SK-N-SH (cell line): ENCODE data around the gene SNX9. TPM values are rescaled to one million over a fixed set of nuclear protein-coding genes. Genes with fewer than 3 reads are reported as not detected.

Experiments used
- CTCF ChIA-PET: fragments of 300-600, 350-600 bp; formaldehyde crosslinking; extraction: SDS; loops from one replicate; lab custom pipeline; 2021; lab: Yijun Ruan, JAX
- POLR2A ChIA-PET: fragments of 350-600 bp; sonication (Branson Sonifier 250); formaldehyde crosslinking; extraction: SDS; loops from one replicate; lab custom pipeline; 2020; ENCODE audit warnings: antibody characterized with exemption, inconsistent platforms; lab: Yijun Ruan, JAX
- DNase-seq: peaks from one replicate; pipeline ENCODE4 v3.0.0; 2012
- H2AFZ ChIP-seq: fragments of 200-600 bp; sonication (generic); 2 replicates; pipeline ENCODE4 v1.8.1; 2016; ENCODE audit warnings: antibody characterized with exemption, mild to moderate bottlenecking, low read depth
- H3F3A ChIP-seq: fragments of 200-600 bp; sonication (generic); replicated peaks from 2 replicates; pipeline ENCODE3; 2016; ENCODE audit warnings: antibody characterized with exemption, mild to moderate bottlenecking; ENCODE audit not compliant: insufficient read depth
- H3K27ac ChIP-seq, 2 experiments: fragments of 200-500 bp in 1 of 2; fragments of 200-600 bp in 1 of 2; sonication (Bioruptor generic) in 1 of 2; sonication (generic), shearing (Covaris generic) in 1 of 2; 2 replicates each; pipeline versions ENCODE4 v1.5.1 to v1.6.1; 2014 to 2016; ENCODE audit warnings: low read depth in 2 of 2, inconsistent platforms in 1 of 2, low read length in 1 of 2, mild to moderate bottlenecking in 1 of 2, mixed read lengths in 1 of 2
- H3K27me3 ChIP-seq: fragments of 200-600 bp; sonication (generic), shearing (Covaris generic); 2 replicates; pipeline ENCODE4 v1.6.1; 2016; ENCODE audit warnings: mixed run types; ENCODE audit not compliant: insufficient read depth
- H3K36me3 ChIP-seq, 2 experiments: fragments of 200-500 bp in 1 of 2; fragments of 200-600 bp in 1 of 2; sonication (Bioruptor generic) in 1 of 2; sonication (generic) in 1 of 2; replicated peaks in 1 of 2; 2 replicates each; pipeline versions ENCODE3 to v1.5.1; 2014 to 2016; ENCODE audit warnings: low read length in 1 of 2, mild to moderate bottlenecking in 1 of 2; ENCODE audit not compliant: insufficient read depth in 2 of 2, control insufficient read depth in 1 of 2
- H3K4me1 ChIP-seq, 2 experiments: fragments of 200-500 bp in 1 of 2; fragments of 200-600 bp in 1 of 2; sonication (Bioruptor generic) in 1 of 2; sonication (generic), shearing (Covaris generic) in 1 of 2; 2 replicates each; pipeline versions ENCODE4 v1.5.1 to v1.6.1; 2014 to 2016; ENCODE audit warnings: low read depth in 1 of 2, low read length in 1 of 2, mixed run types in 1 of 2; ENCODE audit not compliant: insufficient read depth in 2 of 2, control insufficient read depth in 1 of 2
- H3K4me2 ChIP-seq: fragments of 200-600 bp; sonication (generic), shearing (Covaris generic); 2 replicates; pipeline ENCODE4 v1.6.1; 2017; ENCODE audit warnings: mixed run types
- H3K4me3 ChIP-seq, 2 experiments: fragments of 200-500 bp in 1 of 2; fragments of 200-600 bp in 1 of 2; sonication (Bioruptor generic) in 1 of 2; sonication (generic), shearing (Covaris generic) in 1 of 2; 2 replicates each; pipeline versions ENCODE4 v1.5.1 to v1.8.1; 2014 to 2016; ENCODE audit warnings: low read depth in 2 of 2, inconsistent platforms in 1 of 2, low read length in 1 of 2, mild to moderate bottlenecking in 1 of 2, mixed read lengths in 1 of 2, moderate library complexity in 1 of 2
- H3K79me2 ChIP-seq: fragments of 200-600 bp; sonication (generic); 2 replicates; pipeline ENCODE4 v1.8.1; 2017; ENCODE audit warnings: mild to moderate bottlenecking; ENCODE audit not compliant: insufficient read depth
- H3K9ac ChIP-seq: fragments of 200-600 bp; sonication (generic); 2 replicates; pipeline ENCODE4 v1.6.1; 2017; ENCODE audit warnings: mixed run types
- H3K9me2 ChIP-seq: fragments of 200-600 bp; sonication (generic); 2 replicates; pipeline ENCODE4 v1.6.1; 2017; ENCODE audit warnings: mixed run types
- H3K9me3 ChIP-seq: fragments of 200-600 bp; sonication (generic); 2 replicates; pipeline ENCODE4 v1.6.1; 2017; ENCODE audit warnings: mixed run types, mild to moderate bottlenecking, moderate library complexity
- H4K20me1 ChIP-seq: fragments of 200-600 bp; sonication (generic); 2 replicates; pipeline ENCODE4 v1.6.1; 2017; ENCODE audit warnings: mild to moderate bottlenecking, mixed run types; ENCODE audit not compliant: insufficient read depth
- CHD2 ChIP-seq: fragments of 150-350 bp; IDR thresholded peaks from 2 replicates; pipeline ENCODE4 v1.6.1; 2018; ENCODE audit warnings: low read length; ENCODE audit not compliant: partially characterized antibody
- EZH2phosphoT487 ChIP-seq: fragments of 200-600 bp; sonication (generic); IDR thresholded peaks from 2 replicates; pipeline ENCODE4 v1.6.1; 2017; ENCODE audit warnings: low read depth, mixed run types, mild to moderate bottlenecking, antibody characterized with exemption, moderate library complexity, borderline replicate concordance
- FOXJ3 ChIP-seq: sonication (generic); formaldehyde crosslinking; IDR thresholded peaks from 2 replicates; pipeline ENCODE4 v1.5.1; 2020; ENCODE audit warnings: mild to moderate bottlenecking, missing genetic modification reagents
- FOXM1 ChIP-seq: IDR thresholded peaks from 2 replicates; pipeline ENCODE4 v1.4.0; 2012; ENCODE audit warnings: low read depth, mild to moderate bottlenecking
- GABPA ChIP-seq: IDR thresholded peaks from 2 replicates; pipeline ENCODE4 v1.4.0; 2012; ENCODE audit warnings: low read depth, mild to moderate bottlenecking
- MEF2A ChIP-seq: IDR thresholded peaks from 2 replicates; pipeline ENCODE4 v1.4.0; 2012; ENCODE audit warnings: low read depth, borderline replicate concordance
- MXI1 ChIP-seq: IDR thresholded peaks from 2 replicates; pipeline ENCODE4 v1.6.1; 2012; ENCODE audit warnings: mild to moderate bottlenecking, low read depth, low read length, improper control_type of control experiment
- NRF1 ChIP-seq: IDR thresholded peaks from 2 replicates; pipeline ENCODE4 v1.6.1; 2012; ENCODE audit warnings: low read depth, mild to moderate bottlenecking, low read length
- POLR2AphosphoS5 ChIP-seq: IDR thresholded peaks from 2 replicates; pipeline ENCODE4 v1.6.1; 2012; ENCODE audit warnings: low read depth, low read length
- RAD21 ChIP-seq: IDR thresholded peaks from 2 replicates; pipeline ENCODE4 v1.6.1; 2012; ENCODE audit warnings: mild to moderate bottlenecking, low read length
- RCOR1 ChIP-seq: fragments of 150-350 bp; IDR thresholded peaks from 2 replicates; pipeline ENCODE4 v1.6.1; 2017; ENCODE audit warnings: antibody characterized with exemption, low read length
- RXRA ChIP-seq: IDR thresholded peaks from 2 replicates; pipeline ENCODE4 v1.4.0; 2012; ENCODE audit warnings: low read depth, mild to moderate bottlenecking, borderline replicate concordance
- SIN3A ChIP-seq: IDR thresholded peaks from 2 replicates; pipeline ENCODE4 v1.6.1; 2012; ENCODE audit warnings: low read depth, mild to moderate bottlenecking, low read length, moderate library complexity, borderline replicate concordance
- SMC3 ChIP-seq: IDR thresholded peaks from 2 replicates; pipeline ENCODE4 v1.6.1; 2012; ENCODE audit warnings: low read depth, low read length, improper control_type of control experiment
- TAF1 ChIP-seq: IDR thresholded peaks from 2 replicates; pipeline ENCODE4 v1.6.1; 2012; ENCODE audit warnings: low read depth, mild to moderate bottlenecking, low read length, moderate library complexity, borderline replicate concordance
- TEAD4 ChIP-seq: IDR thresholded peaks from 2 replicates; pipeline ENCODE4 v1.4.0; 2012; ENCODE audit warnings: mild to moderate bottlenecking, borderline replicate concordance; ENCODE audit not compliant: insufficient read depth
- YY1 ChIP-seq: IDR thresholded peaks from 2 replicates; pipeline ENCODE4 v1.4.0; 2012; ENCODE audit warnings: low read depth, mild to moderate bottlenecking
- WGBS: methylation state at CpG from one replicate; pipeline ENCODE4 v1.1.6; 2017; ENCODE audit warnings: low lambda C conversion rate; 5-methylcytosine and 5-hydroxymethylcytosine counted together
- polyA plus RNA-seq, 3 experiments: library from polyadenylated mRNA; depleted of rRNA; stranded (reverse); fragments of >200 nt; gene quantifications; 2 replicates each; pipeline ENCODE4 v1.2.3, GENCODE V29; 2012
- TF ChIP-seq, protein P1 (sequence below): fragments of 150-350 bp; IDR thresholded peaks from 2 replicates; pipeline ENCODE4 v1.6.1; 2016; ENCODE audit warnings: mild to moderate bottlenecking, low read depth, low read length
- TF ChIP-seq, protein P2 (sequence below): fragments of 200-600 bp; sonication (generic); IDR thresholded peaks from 2 replicates; pipeline ENCODE4 v1.6.1; 2017; ENCODE audit warnings: antibody characterized with exemption, mild to moderate bottlenecking, moderate library complexity
- TF ChIP-seq, protein P3 (sequence below): IDR thresholded peaks from 2 replicates; pipeline ENCODE4; 2012
- TF ChIP-seq, protein P4 (sequence below): IDR thresholded peaks from 2 replicates; pipeline ENCODE4 v1.4.0; 2012; ENCODE audit warnings: low read depth, borderline replicate concordance

SNX9 gene
- polyA plus RNA-seq, 1 of the 3 experiments (the other 2 are of a cell fraction): 31.6 TPM

DNA sequence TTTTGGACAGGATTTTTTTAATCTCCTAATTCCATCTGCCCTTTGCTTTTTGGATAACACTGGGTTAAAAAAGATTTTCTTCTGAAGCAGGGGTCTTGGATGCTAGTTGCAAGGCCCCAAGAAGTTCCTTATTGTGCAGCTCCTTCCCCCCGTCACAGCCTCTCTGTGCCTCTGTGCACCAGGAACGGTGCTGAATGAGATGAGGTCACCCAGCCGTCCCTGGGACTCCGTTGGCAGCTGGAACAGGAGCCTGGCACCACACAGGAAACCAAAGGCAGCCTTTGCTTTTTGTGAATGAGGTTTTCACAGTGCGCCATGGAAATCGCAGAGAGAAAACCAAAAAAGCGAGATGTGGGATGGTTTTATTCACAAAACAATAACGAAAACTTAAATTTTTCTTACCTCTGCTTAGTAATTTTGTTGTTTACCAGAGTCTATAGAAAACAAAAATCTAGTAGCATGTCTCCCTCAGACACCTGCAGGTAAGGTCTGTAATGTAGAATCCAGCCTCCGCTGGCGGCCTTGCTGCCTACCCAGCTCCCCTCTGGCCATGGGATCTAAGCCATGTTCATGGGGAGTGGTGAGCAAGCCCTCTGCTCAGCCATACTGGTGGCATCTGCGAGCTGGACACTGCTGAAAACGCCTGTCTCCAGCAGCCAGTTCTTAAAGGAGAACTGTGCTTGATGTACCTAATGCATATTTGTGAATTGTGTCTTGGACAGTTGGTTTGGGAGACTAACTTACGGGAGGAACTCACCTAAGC is 118.2 kb downstream of the SNX9 start:
- no peak for DNase-seq
- TF ChIP-seq EZH2phosphoT487 (no peak), SIN3A (no peak), SMC3 (no peak), MXI1 (no peak), RCOR1 (no peak), YY1 (no peak)
- no peak overlapping the region for H2AFZ ChIP-seq
- H3K27me3 ChIP-seq: no peaks in the 10 kb centered on the region
- POLR2A ChIA-PET: no interaction called here
- CTCF ChIA-PET: interaction anchor here (1.9 kb wide), 1 partner anchor 131 kb away, joined by 8 read pairs; no protein-coding TSS in a partner anchor
- WGBS: 95% methylated on average over 11 of the region's 13 CpGs
- H3K9me3 ChIP-seq: no peaks in the 10 kb centered on the region
- H3K4me2 ChIP-seq: no peak overlapping the region
- H3K4me3 ChIP-seq: no peak overlapping the region
- no peak overlapping the region for H3K27ac ChIP-seq
- H3K79me2 ChIP-seq: no peaks in the 10 kb centered on the region
- no peaks in the 10 kb centered on the region for H4K20me1 ChIP-seq
- H3K9me2 ChIP-seq: no peaks in the 10 kb centered on the region
- no peak overlapping the region for H3K9ac ChIP-seq
- H3F3A ChIP-seq: no peaks in the 10 kb centered on the region
- H3K4me1 ChIP-seq: no peaks in the 10 kb centered on the region
- peaks cover 69 to 84% of the 10 kb centered on the region in 2 experiments for H3K36me3 ChIP-seq

DNA sequence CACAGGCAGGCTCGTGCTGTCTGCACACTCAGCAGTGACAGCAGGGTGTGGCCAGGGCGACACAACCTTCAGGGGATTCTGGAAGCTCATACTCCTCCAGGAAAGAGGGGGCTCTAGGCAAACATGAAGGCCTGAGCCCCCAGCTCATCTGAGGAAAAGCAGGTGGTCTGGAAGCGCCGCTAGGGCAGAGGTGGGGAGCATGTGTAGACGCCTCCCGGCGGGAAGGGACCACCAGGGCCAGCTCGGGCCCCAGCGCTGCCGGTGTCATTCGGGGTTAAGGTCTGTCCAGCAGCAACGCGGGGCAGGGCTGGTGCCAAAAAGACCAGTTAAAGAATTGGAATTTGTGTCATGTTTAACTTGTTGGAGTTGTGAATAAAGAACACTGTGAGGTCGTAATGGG is 119.3 kb downstream of the SNX9 start:
- Histone ChIP-seq H3K9me2 (no peaks in the 10 kb centered on the region), H3K27ac (no peak overlapping the region), H3K9ac (no peak overlapping the region), H3K36me3 (peaks cover 65 to 77% of the 10 kb centered on the region in 2 experiments), H3K4me1 (no peaks in the 10 kb centered on the region), H3K9me3 (no peaks in the 10 kb centered on the region), H3F3A (no peaks in the 10 kb centered on the region), H3K4me2 (no peak overlapping the region), H3K4me3 (no peak overlapping the region), H2AFZ (no peak overlapping the region), H3K27me3 (no peaks in the 10 kb centered on the region), H4K20me1 (no peaks in the 10 kb centered on the region), H3K79me2 (no peaks in the 10 kb centered on the region)
- WGBS: 97% methylated on average over 12 of the region's 14 CpGs
- CTCF ChIA-PET: interaction anchor here (1.9 kb wide), 1 partner anchor 130 kb away, joined by 8 read pairs; no protein-coding TSS in a partner anchor
- POLR2A ChIA-PET: no interaction called here
- DNase-seq: no peak
- TF ChIP-seq, protein P1, sequence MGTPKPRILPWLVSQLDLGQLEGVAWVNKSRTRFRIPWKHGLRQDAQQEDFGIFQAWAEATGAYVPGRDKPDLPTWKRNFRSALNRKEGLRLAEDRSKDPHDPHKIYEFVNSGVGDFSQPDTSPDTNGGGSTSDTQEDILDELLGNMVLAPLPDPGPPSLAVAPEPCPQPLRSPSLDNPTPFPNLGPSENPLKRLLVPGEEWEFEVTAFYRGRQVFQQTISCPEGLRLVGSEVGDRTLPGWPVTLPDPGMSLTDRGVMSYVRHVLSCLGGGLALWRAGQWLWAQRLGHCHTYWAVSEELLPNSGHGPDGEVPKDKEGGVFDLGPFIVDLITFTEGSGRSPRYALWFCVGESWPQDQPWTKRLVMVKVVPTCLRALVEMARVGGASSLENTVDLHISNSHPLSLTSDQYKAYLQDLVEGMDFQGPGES: no peak
- TF ChIP-seq SIN3A (no peak), POLR2AphosphoS5 (no peak), YY1 (no peak), NRF1 (no peak), TAF1 (no peak), MEF2A (no peak), SMC3 (no peak), RAD21 (no peak), FOXM1 (no peak), TEAD4 (no peak), RXRA (no peak), GABPA (no peak), CHD2 (no peak), FOXJ3 (CRISPR knock-in tag) (no peak)
- TF ChIP-seq, protein P2, sequence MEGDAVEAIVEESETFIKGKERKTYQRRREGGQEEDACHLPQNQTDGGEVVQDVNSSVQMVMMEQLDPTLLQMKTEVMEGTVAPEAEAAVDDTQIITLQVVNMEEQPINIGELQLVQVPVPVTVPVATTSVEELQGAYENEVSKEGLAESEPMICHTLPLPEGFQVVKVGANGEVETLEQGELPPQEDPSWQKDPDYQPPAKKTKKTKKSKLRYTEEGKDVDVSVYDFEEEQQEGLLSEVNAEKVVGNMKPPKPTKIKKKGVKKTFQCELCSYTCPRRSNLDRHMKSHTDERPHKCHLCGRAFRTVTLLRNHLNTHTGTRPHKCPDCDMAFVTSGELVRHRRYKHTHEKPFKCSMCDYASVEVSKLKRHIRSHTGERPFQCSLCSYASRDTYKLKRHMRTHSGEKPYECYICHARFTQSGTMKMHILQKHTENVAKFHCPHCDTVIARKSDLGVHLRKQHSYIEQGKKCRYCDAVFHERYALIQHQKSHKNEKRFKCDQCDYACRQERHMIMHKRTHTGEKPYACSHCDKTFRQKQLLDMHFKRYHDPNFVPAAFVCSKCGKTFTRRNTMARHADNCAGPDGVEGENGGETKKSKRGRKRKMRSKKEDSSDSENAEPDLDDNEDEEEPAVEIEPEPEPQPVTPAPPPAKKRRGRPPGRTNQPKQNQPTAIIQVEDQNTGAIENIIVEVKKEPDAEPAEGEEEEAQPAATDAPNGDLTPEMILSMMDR: no peak
- TF ChIP-seq, protein P3, sequence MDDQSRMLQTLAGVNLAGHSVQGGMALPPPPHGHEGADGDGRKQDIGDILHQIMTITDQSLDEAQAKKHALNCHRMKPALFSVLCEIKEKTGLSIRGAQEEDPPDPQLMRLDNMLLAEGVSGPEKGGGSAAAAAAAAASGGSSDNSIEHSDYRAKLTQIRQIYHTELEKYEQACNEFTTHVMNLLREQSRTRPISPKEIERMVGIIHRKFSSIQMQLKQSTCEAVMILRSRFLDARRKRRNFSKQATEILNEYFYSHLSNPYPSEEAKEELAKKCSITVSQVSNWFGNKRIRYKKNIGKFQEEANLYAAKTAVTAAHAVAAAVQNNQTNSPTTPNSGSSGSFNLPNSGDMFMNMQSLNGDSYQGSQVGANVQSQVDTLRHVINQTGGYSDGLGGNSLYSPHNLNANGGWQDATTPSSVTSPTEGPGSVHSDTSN: no peak
- TF ChIP-seq, protein P4, sequence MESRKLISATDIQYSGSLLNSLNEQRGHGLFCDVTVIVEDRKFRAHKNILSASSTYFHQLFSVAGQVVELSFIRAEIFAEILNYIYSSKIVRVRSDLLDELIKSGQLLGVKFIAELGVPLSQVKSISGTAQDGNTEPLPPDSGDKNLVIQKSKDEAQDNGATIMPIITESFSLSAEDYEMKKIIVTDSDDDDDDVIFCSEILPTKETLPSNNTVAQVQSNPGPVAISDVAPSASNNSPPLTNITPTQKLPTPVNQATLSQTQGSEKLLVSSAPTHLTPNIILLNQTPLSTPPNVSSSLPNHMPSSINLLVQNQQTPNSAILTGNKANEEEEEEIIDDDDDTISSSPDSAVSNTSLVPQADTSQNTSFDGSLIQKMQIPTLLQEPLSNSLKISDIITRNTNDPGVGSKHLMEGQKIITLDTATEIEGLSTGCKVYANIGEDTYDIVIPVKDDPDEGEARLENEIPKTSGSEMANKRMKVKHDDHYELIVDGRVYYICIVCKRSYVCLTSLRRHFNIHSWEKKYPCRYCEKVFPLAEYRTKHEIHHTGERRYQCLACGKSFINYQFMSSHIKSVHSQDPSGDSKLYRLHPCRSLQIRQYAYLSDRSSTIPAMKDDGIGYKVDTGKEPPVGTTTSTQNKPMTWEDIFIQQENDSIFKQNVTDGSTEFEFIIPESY: no peak
